Sigmoid colon (tissue), 3 donors: ENCODE results near the gene EIF1B.

Experiments used
- CTCF ChIP-seq, 4 experiments: fragments of 450-650 bp in 3 of 4; fragments of 200-600 bp in 1 of 4; IDR thresholded peaks; one replicate each; pipeline ENCODE4 v1.5.1; 2016 to 2019; ENCODE audit warnings: antibody characterized with exemption in 4 of 4, mild to moderate bottlenecking in 3 of 4, moderate library complexity in 2 of 4
- POLR2A ChIP-seq, 2 donors: fragments of 450-650 bp; IDR thresholded peaks; one replicate each; pipeline ENCODE4 v1.6.1; 2016; ENCODE audit warnings: antibody characterized with exemption in 2 of 2, mild to moderate bottlenecking in 2 of 2, moderate library complexity in 2 of 2

- no peak for TF ChIP-seq POLR2A (IDR thresholded peaks at IDR 0.05)
- no peak for TF ChIP-seq CTCF (IDR thresholded peaks at IDR 0.05)
Observed at GRCh38 chr3:40341671-40342070, 32.2 kb downstream of the EIF1B start.
